GM18870 (cell line): Measurements from ENCODE around the gene IL1RL2.
A peak's percentile ranks its signal among the peaks of the same experiment; 100 is the strongest.

ENCODE experiments used
- ATAC-seq: cut with Tn5 transposase; IDR thresholded peaks from one replicate; pipeline ENCODE4 v1.9.1; 2021; ENCODE audit warnings: moderate library complexity; ENCODE audit not compliant: unreplicated experiment

The IL1RL2 gene

GRCh38 chr2:102238039-102238756, 51.4 kb downstream of the IL1RL2 start:
- ATAC-seq = no peak

- ATAC-seq = no peak
These were observed 52.0 kb downstream of the IL1RL2 start for GRCh38 chr2:102238778-102239177.

DNA sequence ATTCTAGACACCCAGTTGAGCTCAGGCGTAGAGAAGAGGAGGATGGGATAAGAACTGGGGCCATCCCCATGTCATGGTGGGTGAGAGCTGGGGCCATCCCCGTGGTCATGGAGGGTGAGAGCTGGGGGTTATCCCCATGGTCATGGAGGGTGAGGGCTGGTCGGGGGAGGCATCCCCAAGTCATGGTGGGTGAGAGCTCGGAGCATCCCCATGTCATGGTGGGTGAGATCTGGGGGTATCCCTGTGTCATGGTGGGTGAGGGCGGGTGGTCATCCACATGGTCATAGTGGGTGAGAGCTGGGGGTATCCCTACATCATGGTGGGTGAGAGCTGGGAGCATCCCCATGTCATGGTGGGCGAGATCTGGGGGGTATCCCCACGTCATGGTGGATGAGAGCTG, 52.5 kb downstream of the IL1RL2 start:
- no peak for ATAC-seq

- peak; percentile 89 for ATAC-seq
These were observed 54.0 kb downstream of the IL1RL2 start for GRCh38 chr2:102240640-102241370.

DNA sequence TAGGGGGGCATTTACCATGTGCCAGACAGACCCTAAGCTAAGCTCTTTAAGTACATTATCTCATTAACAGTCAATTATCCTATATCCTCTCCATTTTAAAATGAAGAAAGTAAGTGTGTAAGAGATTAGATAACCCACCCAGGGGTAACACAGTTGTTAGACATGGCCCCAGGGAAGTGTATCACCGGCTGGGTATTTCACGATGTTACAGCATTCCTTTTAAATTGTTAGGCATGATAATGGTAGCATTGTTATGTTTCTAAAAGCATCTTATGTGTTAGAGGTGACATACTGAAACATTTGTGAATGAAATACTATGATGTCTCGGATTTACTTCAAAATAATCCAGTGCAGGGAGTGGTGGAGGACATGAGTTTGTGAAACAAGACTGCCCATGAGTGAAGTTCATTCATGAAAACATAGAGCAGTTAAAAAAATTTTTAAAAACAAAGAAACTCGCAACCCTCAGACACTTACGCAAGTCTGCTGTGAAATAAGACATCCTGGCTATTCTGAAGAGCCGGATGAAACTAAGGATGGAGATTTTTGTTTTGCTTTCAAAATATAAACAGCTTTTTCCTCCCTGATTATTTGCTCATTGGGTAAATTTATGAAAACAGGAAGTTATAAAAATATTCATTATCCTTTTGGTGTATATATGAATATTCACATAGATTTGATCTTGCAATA, 54.9 kb downstream of the IL1RL2 start:
- no peak for ATAC-seq

GRCh38 chr2:102245266-102246151, 58.7 kb downstream of the IL1RL2 start:
- no peak for ATAC-seq

- no peak for ATAC-seq
These were observed 63.5 kb downstream of the IL1RL2 start for GRCh38 chr2:102250278-102250821.

GRCh38 chr2:102251042-102251848, 64.4 kb downstream of the IL1RL2 start:
- ATAC-seq = no peak

DNA sequence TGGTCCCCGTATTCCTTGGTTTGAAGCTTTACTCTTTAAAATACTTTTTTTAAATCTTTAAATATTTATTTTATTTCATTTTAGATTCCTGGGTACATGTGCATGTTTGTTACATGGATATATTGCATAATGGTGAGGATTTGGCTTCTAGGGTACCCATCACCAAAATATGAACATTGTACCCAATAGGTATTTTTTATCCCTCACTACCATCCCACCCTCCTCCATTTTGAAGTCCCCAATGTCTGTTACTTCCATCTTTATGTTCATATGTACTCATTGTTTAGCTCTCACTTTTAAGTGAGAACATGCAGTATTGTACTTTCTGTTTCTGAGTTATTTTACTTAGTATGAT, 65.0 kb downstream of the IL1RL2 start:
- ATAC-seq = no peak

DNA sequence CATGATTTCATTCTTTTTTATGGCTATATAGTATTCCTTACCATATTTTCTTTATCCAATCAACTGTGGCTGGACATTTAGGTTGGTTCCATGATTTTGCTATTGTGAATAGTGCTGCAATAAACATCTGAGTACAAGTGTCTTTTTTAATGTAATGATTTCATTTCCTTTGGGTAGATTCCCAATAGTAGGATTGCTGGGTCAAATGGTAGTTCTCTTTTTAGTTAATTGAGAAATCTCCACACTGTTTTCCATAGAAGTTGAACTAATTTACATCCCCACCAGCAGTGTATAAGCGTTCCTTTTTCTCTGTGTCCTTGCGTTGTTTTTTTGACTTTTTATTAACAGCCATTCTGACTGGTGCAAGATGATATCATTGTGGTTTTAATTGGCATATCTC, 65.4 kb downstream of the IL1RL2 start:
- ATAC-seq = no peak

DNA sequence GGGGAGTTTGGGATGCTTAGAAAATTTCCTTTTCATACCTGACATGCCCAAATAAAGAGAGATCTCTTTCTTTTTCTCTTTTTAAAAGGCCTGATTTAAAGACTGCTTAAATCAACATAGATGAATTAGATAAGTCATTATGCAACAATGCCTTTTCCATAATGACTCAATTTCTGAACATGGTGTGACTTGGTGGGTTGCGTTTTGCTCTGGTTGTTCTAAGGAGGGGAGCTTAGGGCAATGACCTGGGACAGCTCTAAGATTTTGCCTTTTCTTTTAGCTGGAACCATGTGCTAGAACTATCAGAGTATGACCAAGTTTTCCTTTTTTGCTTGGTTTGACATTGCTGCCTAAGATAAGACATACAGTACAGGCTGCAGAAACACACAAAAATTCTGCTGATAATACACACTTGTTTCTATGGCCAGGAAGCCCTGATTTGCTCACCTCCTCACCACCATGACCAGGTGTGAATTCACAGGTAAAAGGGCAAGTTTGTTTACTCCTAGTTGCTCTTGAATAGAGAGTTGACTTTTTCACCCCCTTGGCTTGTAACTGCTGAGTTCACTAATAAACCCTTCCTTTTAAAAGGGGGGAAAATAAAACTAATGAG, 66.4 kb downstream of the IL1RL2 start:
- ATAC-seq = no peak

DNA sequence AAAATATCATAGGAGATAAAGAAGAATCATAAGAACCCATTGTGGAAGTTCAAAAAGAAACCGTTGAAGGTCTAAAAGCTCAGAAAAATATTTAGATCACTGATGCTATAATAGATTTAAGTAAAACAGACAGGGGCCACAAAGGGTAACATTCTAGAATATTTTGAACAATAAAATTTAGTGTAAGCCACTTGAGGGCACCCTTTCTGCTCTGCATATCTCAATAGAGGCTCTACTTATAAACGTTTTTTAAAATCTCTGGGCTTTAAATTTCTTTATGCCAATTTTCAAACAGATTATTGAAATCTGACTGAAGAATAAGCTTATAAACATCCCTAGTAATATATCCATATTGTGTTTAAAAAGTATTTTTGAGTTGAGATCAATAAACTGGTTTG, 66.9 kb downstream of the IL1RL2 start:
- ATAC-seq = no peak

DNA sequence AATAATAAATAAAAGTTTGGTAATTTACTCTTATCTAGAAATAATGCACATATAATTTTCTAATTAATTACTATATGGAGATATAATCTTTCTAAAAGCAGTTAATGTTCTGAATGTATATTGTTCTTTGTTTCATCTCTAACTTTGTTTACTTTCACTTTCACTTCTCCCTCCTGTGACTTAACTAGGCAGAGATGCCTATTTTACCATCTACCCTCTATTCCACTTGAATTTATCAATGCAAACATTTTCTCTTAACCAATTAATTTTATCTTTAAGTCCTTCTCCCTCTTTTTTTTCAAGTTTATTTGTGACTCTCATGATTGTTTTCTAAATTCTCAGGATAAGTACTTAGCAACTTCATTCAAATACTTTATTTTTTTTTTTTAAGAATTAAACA, 69.5 kb downstream of the IL1RL2 start:
- no peak for ATAC-seq

DNA sequence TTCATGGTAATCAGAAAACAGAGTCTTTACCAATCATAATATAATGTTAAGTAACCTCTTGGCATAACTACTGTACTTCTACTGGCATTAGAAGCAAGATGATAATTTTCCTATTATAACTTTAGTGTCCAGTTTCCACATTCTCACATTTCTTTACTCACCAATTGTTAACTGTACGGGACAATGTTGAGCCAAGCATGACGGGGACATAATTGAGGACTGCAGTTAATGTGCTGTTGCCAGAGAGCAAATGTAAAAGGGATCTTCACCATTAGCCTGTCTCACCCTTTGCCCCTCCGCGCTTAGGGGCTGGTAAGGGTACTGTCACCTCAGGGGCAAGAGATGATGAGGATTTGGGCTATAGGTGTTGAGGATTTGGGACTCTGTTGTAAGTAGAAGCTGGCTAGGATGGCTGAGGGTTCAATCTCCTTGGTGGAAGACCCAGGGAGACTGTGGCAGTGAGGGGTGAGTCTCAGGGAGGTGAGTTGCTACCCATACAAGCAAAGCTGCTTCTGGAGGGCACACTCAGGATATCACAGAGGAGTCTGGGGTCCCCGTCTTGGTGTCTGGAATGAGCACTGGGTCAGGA, 70.1 kb downstream of the IL1RL2 start:
- no peak for ATAC-seq

DNA sequence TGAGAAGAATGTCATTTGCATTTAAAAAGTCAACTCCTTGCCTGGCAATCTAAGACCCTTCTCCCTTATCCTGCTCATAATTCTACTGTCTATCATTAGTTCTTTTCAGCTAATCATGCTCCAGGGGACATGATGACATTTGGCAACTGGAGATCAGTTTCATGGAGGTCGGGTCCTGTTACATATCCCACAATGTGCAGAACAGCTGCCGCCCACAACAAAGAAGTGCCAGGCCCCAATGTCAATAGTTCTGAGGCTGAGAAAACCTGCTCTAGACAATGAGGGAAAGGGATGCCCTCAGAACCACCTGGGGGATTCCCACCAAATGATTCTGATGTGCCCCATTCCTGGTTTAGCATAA, 71.2 kb downstream of the IL1RL2 start:
- no peak for ATAC-seq

DNA sequence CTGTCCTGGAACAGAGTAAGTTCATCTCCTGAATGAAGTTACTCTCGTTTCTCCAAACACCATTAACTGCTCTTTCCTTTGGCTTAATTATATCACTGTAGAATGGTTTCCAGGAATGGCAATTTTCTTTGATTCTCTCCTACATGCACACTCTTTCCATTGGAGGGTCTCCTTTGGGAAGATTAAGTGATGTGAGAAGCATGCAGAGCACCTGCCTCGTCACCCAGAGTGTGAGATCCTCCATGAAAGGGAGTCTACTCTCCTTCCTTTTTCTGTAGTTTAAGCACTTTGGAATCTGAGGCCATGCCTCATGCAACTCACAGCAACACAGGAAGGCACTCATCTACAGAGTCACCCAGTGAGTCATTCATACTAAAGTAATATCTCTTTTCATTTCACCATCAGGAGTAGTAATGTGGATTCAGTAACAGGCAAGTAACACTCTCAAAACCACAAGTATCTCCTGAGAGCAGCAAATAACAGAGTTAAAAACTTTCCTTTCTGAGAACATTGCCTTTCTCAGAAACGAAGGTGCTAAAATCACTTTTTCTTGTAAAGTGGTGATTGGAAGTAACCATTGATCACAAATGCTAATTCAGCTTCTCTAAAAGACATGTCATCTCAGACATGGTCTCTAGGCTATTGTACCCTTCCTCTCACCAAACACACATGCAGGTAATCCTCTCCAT, 71.7 kb downstream of the IL1RL2 start:
- no peak for ATAC-seq

- no peak for ATAC-seq
These were observed 74.8 kb downstream of the IL1RL2 start for GRCh38 chr2:102261467-102262135.
